Measurements from ENCODE around the gene F7.

Gene F7

DNA sequence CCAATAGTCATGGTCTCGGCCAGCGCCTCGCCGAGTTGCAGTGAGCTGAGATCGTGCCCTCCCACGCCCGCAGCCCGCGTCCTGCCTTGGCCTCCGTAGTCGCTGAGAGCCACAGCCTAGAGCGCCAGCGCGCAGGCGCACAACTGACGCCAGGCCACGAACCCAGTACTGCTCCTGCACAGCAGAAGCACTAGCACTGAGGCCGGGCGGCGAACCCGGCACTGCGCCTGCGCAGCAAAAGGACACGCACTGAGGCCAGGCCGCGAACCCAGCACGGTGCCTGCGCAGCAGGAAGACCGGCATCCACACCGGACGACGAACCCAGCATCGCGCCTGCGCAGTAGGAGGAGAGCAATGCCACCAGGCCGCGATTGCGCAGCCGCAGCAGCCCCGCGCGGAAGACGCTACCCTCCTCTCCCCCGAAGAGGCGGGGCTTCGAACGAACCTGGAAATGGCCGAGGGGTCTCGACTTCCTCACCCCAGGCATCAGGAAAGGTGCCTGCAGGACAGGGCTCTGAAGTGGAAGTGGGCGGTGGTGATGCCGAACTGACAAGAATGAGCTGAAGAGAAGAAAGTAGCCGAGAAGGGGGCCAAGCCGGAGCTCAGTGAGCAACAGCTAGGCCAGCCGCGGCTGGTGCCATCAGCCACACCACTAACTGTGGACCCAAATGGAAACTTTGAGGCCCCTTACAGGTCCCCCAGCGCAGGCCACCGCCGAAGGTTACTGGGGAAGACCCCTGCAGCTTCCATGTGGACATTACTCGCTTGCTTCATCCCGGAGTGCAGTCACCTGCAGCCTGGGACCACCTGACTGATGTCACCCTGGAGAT, 24.5 kb downstream of the F7 start:
- no peak for DNase-seq (ENCODE audit: low read depth in 2 of 2, low spot score in 1 of 2)

DNA sequence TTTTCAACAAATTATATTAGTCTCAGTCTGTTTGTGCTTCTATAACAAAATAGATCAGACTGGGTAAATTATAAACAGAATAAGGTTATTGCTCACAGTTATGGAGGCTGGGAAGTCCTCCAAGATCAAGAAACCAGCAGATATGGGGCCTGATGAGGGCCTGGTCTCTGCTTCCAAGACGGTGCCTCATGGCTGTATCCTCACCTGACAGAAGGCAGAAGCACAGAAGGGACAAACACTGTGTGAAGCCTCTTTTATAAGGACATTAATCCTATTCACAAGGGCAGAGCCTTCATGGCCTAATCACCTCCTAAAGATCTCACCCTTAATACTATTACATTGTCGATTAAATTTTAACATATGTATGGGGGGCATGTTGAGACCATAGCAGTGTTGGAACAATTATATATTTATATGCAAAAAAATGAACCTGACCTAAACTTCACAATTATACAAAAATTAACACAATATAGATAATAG, 29.7 kb downstream of the F7 start:
- DNase-seq (ENCODE audit: low read depth in 2 of 2, low spot score in 1 of 2): no peak

DNA sequence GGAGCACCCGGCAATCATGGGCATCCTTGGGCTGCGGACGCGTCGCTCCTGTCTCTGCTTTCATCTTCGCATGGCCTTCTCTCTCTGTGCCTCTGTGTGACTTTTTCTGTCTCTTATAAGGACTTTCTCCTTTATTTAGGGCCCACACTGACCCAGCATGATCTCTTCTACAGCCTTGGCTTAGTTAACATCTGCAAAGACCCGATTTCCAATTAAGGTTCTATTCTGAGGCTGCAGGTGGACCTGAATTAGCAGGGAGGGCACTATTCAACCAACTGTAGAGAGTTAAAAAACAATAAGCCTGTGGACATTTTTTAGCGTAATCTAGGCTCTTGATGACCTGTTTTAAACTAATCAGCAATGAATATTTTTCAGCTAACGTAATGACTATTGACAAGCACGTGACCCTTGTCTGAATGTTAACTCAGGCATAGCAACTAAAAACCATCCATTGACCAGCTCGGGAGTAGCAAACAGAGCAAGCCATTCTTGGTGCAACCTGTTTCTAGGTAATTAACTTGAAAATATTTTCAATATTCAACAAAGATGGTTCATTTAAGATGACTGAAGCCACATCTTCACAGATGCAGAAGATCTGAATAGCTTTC, 32.2 kb downstream of the F7 start:
- no peak for DNase-seq (ENCODE audit: low read depth in 2 of 2, low spot score in 1 of 2)

DNA sequence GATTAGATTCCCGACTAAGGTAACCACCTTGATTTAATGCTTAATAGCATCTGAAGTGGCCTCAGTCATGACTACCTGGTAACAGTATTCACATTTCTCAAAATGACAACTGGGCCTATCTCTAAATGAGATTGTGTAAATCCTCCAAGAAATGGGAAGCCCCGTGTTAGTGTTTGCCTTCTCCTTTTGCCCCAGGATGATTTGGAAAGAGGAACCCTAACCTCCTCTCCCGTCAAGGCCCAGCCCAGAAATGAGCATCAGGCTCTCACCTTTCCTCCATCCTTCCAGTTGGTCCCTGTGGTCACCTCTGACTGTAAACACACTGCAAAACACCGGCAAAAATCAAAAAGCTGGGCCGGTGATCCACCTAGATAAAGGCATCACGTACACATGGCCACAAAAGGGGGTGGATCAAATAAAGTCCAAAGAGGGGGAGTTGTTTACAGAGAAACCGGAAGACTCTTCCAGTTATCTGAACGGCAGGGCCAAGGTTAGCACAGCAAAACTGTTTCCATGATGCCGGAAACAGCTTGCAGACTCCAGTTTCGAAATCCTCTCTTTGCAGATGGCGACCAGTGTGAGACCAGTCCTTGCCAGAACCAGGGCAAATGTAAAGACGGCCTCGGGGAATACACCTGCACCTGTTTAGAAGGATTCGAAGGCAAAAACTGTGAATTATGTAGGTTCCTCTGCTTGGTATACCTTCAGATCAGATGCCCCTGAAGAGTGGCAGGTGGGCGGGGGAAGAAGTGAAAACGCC, 33.4 kb downstream of the F7 start:
- DNase-seq (ENCODE audit: low read depth in 2 of 2, low spot score in 1 of 2): no peak

DNA sequence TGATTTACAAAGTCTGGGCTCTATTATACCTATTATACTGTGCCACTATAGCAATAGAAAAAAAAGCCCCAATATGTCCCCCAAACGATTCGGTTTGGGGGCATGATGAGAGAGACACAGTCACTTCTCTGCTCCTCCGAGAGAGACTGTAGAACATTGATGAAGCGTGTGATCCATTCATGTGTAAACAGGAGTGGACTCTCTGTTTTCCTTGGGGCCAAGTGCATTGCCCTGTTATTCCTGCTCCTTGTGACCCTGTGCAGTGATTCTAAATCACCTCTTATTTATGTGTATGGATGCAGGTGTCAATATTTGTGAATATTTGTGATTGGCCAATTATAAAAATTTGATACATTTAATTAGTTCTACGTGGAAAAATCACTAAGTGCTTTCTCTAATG, 34.0 kb downstream of the F7 start:
- no peak for DNase-seq (ENCODE audit: low read depth in 2 of 2, low spot score in 1 of 2)

DNA sequence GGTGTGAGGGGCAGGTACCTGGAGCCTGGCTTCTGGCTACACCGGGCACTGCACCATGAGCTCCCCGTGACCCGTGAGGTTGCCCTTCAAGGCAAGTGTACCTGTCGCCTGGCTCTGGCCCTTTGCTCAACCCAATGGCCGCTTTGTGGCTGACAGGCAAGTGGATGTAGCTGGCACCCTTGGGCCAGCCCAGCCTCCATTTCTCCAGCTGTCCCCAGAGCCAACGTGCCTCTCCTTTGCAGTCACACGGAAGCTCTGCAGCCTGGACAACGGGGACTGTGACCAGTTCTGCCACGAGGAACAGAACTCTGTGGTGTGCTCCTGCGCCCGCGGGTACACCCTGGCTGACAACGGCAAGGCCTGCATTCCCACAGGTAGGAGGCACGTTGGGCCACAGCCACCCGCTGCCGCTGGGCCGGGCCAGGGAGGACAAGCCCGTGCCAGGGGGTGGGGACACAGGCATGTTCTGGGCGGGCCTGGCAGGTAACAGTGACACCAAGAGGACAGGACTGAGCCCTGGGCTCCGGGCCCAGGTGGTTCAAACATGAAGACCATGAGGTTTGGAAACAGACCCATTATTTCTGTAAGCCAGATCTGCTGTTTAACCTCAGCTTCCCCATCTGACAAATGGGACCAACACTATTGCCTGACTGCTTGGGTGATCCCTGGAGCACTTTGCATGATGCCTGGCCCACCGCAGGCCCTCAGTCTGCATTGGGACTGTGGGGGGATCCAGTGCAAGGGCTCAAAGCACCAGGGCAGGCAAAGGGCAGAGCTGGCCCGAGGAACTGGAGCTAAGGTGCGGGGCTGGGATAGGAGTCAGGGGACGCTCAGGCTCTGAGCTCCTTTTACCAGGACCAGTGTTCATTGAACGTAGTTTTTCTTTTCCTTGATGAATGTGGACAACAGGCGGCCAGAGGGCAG, 35.3 kb downstream of the F7 start:
- DNase-seq (ENCODE audit: low read depth in 2 of 2, low spot score in 1 of 2): no peak

DNA sequence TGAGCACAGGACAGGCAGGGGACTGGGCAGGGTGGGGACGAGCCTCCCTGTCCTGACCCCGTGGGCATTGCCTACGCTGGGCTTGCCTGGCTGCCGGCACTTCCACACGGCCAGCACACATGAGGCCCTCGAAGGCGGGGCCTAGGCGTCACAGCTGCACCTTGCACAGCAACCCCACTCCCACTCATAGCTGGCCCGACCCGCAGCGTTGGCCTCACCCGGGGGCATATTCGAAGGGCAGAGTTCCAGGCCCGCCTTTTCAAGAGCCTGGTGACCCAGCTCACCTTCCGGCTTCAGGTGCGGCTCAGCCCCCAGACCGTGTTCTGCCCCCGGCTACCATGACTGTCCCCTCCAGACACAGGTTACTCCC, 36.0 kb downstream of the F7 start:
- DNase-seq (ENCODE audit: low read depth in 2 of 2, low spot score in 1 of 2): no peak

DNA sequence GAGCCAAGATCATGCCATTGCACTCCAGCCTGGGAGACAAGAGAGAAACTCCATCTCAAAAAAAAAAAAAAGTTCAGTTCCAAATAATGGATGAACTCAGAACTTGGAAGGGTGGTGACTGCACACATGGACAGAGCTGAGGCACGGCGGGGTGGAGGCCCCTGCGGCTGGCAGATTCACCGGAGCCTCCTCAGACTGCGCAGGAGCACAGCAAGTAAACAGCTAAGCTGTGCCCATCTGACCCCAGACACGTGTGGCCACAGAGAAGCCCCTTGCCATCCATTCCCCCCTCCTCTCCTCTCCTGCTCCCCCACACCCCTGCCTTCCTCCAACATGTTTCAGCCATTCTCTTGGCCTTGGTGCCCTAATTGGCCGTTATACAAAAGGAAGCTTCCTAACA, 37.3 kb downstream of the F7 start:
- no peak for DNase-seq (ENCODE audit: low read depth in 2 of 2, low spot score in 1 of 2)

DNA sequence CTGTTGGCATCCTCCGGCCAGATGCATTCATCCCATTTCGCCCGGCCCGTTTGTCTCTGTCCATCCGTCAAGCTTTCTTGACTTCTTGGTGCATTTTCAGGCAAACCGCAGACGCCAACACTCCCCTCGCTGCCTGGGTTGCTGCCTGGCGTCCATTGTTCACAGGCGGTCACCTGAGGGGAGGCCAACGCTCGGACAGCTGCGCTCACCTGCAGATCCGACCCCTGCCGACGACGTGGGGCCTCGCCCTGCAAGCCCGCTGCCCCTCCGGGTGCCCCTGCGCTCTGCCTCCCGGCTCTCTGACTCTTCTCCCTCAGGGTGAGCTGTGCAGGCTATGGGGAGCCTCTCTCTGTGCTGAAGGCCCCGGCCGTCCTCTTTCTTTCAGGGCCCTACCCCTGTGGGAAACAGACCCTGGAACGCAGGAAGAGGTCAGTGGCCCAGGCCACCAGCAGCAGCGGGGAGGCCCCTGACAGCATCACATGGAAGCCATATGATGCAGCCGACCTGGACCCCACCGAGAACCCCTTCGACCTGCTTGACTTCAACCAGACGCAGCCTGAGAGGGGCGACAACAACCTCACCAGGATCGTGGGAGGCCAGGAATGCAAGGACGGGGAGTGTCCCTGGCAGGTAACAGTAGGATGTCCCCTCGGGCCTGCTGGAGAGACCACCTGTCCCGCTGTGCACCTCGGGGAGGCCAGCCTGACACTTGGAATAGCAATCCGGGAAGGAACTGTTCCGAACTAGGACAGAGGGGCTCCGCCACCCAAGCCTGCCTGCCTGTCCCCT, 38.1 kb downstream of the F7 start:
- DNase-seq (ENCODE audit: low read depth in 2 of 2, low spot score in 1 of 2): no peak

DNA sequence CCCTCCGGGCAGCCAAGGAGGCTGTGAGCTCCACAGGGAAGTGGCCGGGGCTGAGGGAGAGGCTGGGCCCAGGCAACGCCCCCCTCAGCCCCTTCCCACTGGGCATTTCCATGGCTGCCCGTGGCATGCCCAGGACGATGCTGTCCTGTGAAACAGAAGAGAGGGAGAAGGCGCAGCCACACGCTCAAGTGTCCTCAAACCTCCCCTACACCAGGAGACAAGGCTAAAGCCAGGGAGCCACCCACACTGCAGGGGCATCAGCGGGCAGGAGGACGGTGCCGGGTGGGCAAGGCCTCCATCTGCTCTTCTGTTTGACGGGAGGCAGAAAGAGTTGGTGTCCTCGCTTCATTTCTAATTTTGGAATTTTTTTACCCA, 38.7 kb downstream of the F7 start:
- DNase-seq (ENCODE audit: low read depth in 2 of 2, low spot score in 1 of 2): no peak

DNA sequence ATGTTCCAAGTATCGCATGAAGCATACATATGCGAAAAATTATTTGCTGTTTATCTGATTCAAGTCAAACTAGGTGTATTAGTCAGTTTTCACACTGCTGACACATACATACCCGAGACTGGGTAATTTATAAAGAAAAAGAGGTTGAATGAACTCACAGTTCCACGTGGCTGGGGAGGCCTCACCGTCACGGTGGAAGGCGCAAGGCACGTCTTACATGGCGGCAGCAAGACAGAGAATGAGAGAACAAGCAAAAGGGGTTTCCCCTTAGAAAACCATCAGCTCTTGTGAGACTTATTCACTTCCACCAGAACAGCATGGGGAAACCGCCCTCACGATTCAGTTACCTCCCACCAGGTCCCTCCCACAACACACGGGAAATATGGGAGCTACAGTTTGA, 39.9 kb downstream of the F7 start:
- DNase-seq (ENCODE audit: low read depth in 2 of 2, low spot score in 1 of 2): no peak

DNA sequence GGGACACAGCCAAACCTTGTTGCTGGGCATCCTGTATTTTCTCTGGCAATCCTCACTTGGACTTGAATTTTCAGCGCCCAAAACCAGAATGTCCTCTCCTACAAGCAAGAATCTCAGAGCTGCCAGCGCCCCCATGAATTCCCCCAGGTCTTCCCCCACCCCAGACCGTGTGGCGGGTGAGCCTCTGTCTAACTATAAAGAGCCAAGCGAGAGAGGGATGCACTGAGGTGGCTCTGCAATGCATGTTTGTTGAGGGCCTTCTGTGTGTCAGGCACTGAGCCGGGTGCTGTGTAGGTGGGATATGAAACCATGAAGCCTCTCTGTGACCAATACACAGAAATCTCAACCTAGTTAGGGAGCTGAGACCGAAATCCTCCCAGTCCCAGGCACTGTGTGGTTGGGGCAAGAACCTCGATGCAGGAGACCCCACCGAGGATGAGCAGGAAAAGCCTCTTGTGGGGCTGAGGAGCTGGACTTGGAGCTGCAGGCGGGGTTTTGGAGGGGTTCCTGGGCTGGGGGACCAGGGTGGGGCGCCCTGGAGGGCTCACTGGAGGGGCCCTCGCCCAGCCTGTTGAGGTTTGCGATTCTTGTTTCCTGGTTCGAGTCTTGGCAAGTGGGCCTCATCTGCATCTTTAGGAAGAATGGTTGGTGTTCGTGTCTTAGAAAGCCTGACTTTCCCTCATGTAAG, 40.5 kb downstream of the F7 start:
- DNase-seq (ENCODE audit: low read depth in 2 of 2, low spot score in 1 of 2): no peak

DNA sequence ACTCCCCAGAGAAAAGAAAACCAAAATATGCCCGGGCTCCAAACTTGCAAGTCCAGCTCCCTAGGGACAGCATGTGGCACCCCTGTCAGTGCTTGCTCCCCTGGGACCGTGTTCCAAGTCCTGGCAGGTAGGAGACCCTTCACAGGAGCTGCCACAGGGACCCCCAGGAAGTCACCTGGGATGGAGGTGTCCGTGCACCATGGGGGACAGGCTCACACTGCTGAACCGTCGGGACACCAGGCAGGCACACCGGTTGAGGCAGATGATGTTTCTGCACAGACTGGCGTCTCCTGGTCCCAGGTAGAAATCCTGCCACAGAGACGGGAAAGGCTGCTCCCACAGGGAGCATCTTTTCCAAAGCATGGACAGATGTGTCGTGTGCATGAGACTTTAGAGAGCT, 41.2 kb downstream of the F7 start:
- DNase-seq (ENCODE audit: low read depth in 2 of 2, low spot score in 1 of 2): no peak

DNA sequence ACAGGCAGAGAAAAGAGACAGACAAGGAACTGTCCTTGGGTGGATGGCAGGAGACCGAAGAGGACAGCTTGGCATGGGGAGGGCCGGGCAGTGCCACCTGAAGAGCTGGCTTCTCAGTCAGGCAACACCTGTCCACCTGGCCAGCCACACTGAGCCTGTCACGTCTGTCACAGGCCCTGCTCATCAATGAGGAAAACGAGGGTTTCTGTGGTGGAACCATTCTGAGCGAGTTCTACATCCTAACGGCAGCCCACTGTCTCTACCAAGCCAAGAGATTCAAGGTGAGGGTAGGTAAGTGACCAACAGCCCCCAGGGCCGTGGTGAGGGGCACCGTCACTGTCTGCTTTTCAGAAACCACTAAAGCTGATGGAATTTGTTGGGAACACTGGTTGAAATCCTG, 41.6 kb downstream of the F7 start:
- no peak for DNase-seq (ENCODE audit: low read depth in 2 of 2, low spot score in 1 of 2)

DNA sequence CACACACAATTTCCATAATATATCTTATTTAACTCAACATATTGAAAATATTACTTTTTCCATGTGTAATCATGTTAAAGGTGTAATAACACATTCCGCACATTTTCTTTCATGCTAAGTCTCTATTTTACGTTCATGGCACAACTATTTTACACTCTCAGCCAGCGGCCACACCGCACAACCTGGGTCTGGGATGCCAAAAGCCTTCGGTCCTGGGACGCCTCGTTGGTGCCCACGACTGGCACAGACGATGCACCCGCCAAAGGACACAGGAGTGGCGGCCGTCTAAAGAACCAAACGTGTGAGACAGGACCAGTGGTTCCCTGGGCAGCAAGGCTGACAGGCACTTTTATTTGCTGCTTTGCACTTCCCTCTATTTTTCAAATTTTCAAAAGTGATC, 42.8 kb downstream of the F7 start:
- DNase-seq (ENCODE audit: low read depth in 2 of 2, low spot score in 1 of 2): no peak

DNA sequence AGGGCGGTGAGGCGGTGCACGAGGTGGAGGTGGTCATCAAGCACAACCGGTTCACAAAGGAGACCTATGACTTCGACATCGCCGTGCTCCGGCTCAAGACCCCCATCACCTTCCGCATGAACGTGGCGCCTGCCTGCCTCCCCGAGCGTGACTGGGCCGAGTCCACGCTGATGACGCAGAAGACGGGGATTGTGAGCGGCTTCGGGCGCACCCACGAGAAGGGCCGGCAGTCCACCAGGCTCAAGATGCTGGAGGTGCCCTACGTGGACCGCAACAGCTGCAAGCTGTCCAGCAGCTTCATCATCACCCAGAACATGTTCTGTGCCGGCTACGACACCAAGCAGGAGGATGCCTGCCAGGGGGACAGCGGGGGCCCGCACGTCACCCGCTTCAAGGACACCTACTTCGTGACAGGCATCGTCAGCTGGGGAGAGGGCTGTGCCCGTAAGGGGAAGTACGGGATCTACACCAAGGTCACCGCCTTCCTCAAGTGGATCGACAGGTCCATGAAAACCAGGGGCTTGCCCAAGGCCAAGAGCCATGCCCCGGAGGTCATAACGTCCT, 43.4 kb downstream of the F7 start:
- no peak for DNase-seq (ENCODE audit: low read depth in 2 of 2, low spot score in 1 of 2)

DNA sequence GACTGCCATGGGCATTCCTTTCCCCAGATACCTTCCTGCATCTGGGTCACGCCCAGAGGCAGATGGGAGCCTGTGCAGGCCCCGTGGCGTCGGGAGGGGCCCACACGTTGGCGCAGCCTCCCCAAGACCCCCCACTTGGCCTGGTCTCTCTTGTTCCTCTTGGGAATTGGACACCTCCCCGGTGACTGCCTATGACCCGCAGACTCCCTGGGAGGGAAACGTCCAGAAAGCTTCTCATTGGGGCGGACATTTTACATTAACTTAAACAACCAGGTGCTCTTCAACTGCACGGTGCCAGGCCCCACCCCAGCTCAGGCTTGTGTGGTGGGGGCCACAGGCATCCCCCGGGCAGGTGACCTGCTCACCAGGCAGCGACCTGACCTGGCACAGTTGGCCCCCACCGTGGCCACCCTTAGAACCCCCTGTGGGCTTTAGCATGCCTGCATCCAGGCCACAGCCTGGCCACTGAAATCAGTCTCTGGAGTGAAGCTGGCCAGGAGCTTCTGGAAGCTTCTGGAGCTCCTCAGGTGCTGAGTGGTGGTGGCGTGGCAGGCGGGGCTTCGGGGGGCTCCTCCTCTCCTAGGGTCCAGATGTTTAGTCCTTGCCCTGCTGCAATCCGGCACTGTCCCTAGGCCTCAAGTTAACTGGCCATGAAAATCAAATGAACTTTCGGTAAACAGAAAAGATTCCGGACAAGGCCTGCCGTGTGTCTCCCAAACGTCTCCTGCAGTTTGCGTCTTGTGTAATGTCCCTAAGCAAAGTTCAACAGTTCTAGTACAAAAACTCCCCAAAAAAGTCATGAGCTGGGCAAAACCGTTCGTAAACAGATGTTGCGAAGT, 44.3 kb downstream of the F7 start:
- no peak for DNase-seq (ENCODE audit: low read depth in 2 of 2, low spot score in 1 of 2)

DNA sequence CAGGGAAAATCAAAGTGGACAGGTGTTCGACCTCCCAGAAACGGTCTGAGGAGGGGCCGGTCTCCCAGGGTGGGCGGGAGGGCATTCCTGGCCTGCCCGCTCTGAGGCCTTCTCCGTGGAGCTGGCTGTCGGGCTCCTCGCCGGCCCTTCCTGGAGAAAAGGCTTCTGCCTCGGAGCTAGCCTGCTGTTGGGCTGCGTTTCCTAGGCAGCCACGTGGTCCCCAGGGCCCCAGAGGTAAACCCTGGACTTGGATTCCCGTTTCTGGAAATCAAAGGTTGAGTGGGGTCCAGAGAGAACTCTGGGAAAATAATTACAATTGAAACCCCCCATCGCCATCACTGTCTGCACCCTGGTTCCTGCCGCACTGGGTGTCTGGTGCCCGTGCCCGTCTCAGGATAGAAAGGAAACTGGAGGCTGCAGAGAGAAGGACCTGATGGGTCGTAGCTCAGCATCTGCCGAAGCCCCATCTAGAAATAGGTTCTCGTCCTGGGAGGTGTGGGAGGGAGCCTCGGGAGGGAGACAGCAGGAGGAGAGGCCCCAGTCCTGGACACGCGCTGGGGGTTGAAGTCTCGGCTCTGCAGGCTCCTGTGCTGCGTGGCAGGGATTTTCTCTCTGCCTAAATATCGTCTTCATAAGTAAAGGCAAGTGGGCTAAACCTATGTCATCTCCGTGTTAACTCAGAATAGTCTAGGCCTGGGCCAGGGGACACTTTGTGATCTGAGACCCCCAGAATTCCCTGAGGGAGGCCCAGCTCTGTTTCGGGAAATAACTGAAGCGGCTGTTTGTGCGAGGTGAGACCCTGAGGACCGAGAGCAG, 45.2 kb downstream of the F7 start:
- no peak for DNase-seq (ENCODE audit: low read depth in 2 of 2, low spot score in 1 of 2)
